Panc1 (cell line): ENCODE results near the gene CCNJL. TPM values are rescaled to one million over a fixed set of nuclear protein-coding genes. Genes with fewer than 3 reads are reported as not detected.
A peak's percentile ranks its signal among the peaks of the same experiment; 100 is the strongest.

Source experiments
- ATAC-seq: fragments of 200-7000 bp; cut with Tn5 transposase; 2 replicates; pipeline ENCODE4 v1.9.1; 2020; ENCODE audit warnings: mild to moderate bottlenecking, moderate library complexity
- BruUV-seq: library from RNA; stranded (reverse); fragments of 400-500 nt; replicated peaks from 2 replicates; lab custom pipeline; 2021; lab: Mats Ljungman, UMichigan
- CTCF ChIA-PET: fragments of 300-600 bp; sonication (Branson Sonifier 250); formaldehyde crosslinking; loops from one replicate; lab custom pipeline; 2022; ENCODE audit warnings: antibody characterized with exemption; lab: Charles Lee
- POLR2A ChIA-PET: fragments of 300-600 bp; sonication (Branson Sonifier 250); formaldehyde crosslinking; loops from one replicate; lab custom pipeline; 2022; ENCODE audit warnings: antibody characterized with exemption; lab: Charles Lee
- DNase-seq: peaks from one replicate; pipeline ENCODE4 v3.0.0-alpha.2; 2010; ENCODE audit warnings: low read depth, low spot score
- H3K27ac ChIP-seq: 2 replicates; pipeline ENCODE4 v1.5.1; 2011; ENCODE audit warnings: mild to moderate bottlenecking, low read length, inconsistent platforms
- H3K27me3 ChIP-seq: fragments of 200-500 bp; sonication (Bioruptor generic); 2 replicates; pipeline ENCODE4 v1.6.0; 2014; ENCODE audit warnings: low read length, inconsistent platforms; ENCODE audit not compliant: control insufficient read depth, insufficient read depth
- H3K36me3 ChIP-seq: fragments of 200-500 bp; sonication (Bioruptor generic); 2 replicates; pipeline ENCODE4 v1.5.1; 2014; ENCODE audit warnings: inconsistent platforms, mild to moderate bottlenecking, low read length, moderate library complexity; ENCODE audit not compliant: control insufficient read depth, insufficient read depth
- H3K4me1 ChIP-seq: 2 replicates; pipeline ENCODE4 v1.5.1; 2011; ENCODE audit warnings: inconsistent platforms, mild to moderate bottlenecking, low read length, moderate library complexity; ENCODE audit not compliant: control insufficient read depth, insufficient read depth
- H3K4me3 ChIP-seq, 2 experiments: 2 replicates each; pipeline ENCODE4 v1.5.1; 2011 to 2012; ENCODE audit warnings: low read depth in 2 of 2, low read length in 2 of 2, mild to moderate bottlenecking in 2 of 2, inconsistent platforms in 1 of 2, moderate library complexity in 1 of 2
- H3K9me3 ChIP-seq: fragments of 200-500 bp; sonication (Bioruptor generic); 2 replicates; pipeline ENCODE4 v1.5.1; 2014; ENCODE audit warnings: low read depth, mild to moderate bottlenecking, inconsistent platforms, low read length, moderate library complexity; ENCODE audit not compliant: control insufficient read depth, insufficient read depth
- CTCF ChIP-seq: fragments of 450-650 bp; IDR thresholded peaks from 2 replicates; pipeline ENCODE4 v1.5.1; 2017; ENCODE audit warnings: mild to moderate bottlenecking
- POLR2AphosphoS5 ChIP-seq: IDR thresholded peaks from 2 replicates; pipeline ENCODE4 v1.6.1; 2012; ENCODE audit warnings: mild to moderate bottlenecking, low read depth, low read length, moderate library complexity
- REST ChIP-seq, 2 experiments: IDR thresholded peaks; 2 replicates each; pipeline ENCODE4 v1.6.1; 2011 to 2012; ENCODE audit warnings: low read depth in 2 of 2, control low read depth in 1 of 2, low read length in 1 of 2, mild to moderate bottlenecking in 1 of 2, moderate library complexity in 1 of 2; ENCODE audit not compliant: insufficient read depth in 1 of 2
- SIN3A ChIP-seq: IDR thresholded peaks from 2 replicates; pipeline ENCODE4 v1.6.1; 2012; ENCODE audit warnings: low read depth, mild to moderate bottlenecking, low read length, moderate library complexity, borderline replicate concordance; ENCODE audit not compliant: insufficient read depth
- TCF7L2 ChIP-seq: IDR thresholded peaks from 2 replicates; pipeline ENCODE4 v1.6.1; 2011; ENCODE audit warnings: mild to moderate bottlenecking, low read depth, low read length, inconsistent platforms
- in situ Hi-C: cut with HindIII; loops from 2 replicates; pipeline ENCODE4 v1.10.0; 2016; ENCODE audit warnings: low sequenced_read_pairs, low pct_unique_long_range_greater_than_20kb
- intact Hi-C: fragments of 100-400 bp; cut with micrococcal nuclease; formaldehyde crosslinking; loops from one replicate; pipeline ENCODE4 v1.10.0; 2022; ENCODE audit not compliant: unreplicated experiment
- total RNA-seq: library from RNA; stranded (reverse); gene quantifications from one replicate; pipeline ENCODE4 v1.2.1, GENCODE V29; 2021; ENCODE audit not compliant: unreplicated experiment

The CCNJL gene
- total RNA-seq, 1 experiment from 2014 or later: 35.0 TPM

DNA sequence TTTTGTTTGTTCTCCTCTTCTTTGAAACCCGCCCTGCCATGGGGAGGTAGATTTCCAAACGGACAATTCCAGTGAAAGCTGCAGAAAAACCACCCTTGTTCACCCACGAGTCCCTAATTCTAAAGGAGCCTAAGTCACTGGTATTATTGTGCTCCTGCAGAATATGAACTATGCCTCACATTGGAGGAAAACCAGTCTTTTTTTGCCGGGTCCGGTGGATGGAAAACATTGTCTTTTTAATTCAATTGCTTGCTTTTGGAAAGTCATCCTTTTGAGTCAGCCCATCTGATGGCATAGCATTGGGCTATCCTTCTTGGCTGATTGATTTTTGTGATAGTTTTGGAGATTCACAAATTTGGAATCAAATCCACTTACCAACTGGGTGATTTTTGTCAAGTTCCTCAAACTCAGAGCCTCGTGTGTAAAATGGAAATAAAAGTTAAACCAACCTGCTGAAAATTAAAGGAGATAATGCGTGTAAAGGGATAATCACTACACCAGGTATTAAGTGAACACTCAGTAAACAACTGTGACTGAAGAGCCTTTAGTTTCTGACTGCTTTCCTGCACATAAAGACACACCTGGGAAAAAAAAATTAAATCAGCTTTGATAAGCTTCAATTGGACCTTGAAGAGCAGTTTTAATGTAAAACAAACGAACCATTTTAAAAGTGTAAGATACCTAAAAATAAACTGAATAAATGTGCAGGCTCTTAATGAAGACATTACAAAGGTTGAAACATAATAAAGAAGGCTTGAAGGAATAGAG is 780 bp upstream of the CCNJL start:
- no peaks in the 10 kb centered on the region for H3K9me3 ChIP-seq
- H3K4me1 ChIP-seq: peaks cover 53% of the 10 kb centered on the region
- intact Hi-C loops (no loop called here), in situ Hi-C loops (loop anchor here (10.0 kb wide), 1 partner anchor 88 kb away; the partner anchor contains the start of gene FABP6)
- H3K27ac ChIP-seq: peak overlapping the region; percentile 98
- TF ChIP-seq POLR2AphosphoS5 (no peak), SIN3A (no peak), CTCF (no peak), REST (IDR thresholded peaks at IDR 0.05; ENCODE audit: insufficient read depth in 1 of 2, low read depth in 2 of 2, low read length in 1 of 2) (no peak), TCF7L2 (no peak; the same call in 1 of the 2 replicates)
- DNase-seq (no peak), ATAC-seq (no peak)
- BruUV-seq: TSS peak; percentile 97
- no peaks in the 10 kb centered on the region for H3K27me3 ChIP-seq
- ChIA-PET POLR2A (interaction anchor here (0.6 kb wide), 1 partner anchor 28 kb away, joined by 3 read pairs; no protein-coding TSS in a partner anchor), CTCF (interaction anchor here (0.7 to 1.1 kb wide), 2 partner anchors 114 to 163 kb away, joined by 3 read pairs; no protein-coding TSS in a partner anchor)
- peak overlapping the region; percentile 79 to 86 for H3K4me3 ChIP-seq
- no peaks in the 10 kb centered on the region for H3K36me3 ChIP-seq

DNA sequence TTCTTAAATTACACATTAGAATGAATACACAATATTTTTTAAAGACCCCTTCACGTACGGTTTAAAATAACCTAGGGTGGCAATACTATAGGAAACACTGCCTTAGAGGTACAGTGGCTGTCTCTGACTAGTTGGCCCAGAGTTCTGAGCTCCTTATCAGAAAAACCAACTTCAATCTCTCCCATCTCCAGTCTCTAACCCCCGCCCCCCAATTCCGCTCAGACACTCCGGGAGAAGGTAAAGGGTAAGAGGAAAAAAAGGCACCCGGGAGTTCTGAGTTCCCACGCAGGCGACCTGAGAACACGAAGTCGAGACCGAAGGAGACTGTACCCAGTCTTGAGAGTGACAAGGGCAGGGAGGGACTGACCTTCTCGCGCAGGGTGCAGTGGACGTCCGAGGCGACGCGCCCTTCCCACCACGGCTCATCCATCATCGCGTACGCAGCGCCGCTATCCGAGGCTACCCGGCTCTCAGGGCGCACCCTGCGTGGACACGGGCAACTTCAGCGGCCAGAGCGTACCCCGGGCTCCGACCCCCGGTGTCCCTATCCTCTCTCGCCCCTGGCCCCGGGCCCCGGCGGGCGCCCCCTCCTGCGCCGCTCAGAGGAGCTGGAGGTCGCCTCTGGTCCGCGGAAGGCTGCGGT is 752 bp downstream of the CCNJL start:
- Histone ChIP-seq H3K9me3 (no peaks in the 10 kb centered on the region), H3K4me1 (peaks cover 44% of the 10 kb centered on the region), H3K27me3 (no peaks in the 10 kb centered on the region), H3K4me3 (peak overlapping the region; percentile 79 to 86), H3K27ac (peak overlapping the region; percentile 80), H3K36me3 (no peaks in the 10 kb centered on the region)
- POLR2A ChIA-PET: no interaction called here
- in situ Hi-C loops (loop anchor here (10.0 kb wide), 1 partner anchor 87 kb away; the partner anchor contains the start of gene FABP6), intact Hi-C loops (no loop called here)
- no TSS peak for BruUV-seq
- peak; percentile 71 for ATAC-seq
- TF ChIP-seq SIN3A (no peak), CTCF (no peak), REST (IDR thresholded peaks at IDR 0.05; ENCODE audit: insufficient read depth in 1 of 2, low read depth in 2 of 2, low read length in 1 of 2) (no peak), TCF7L2 (no peak), POLR2AphosphoS5 (no peak)
- no peak for DNase-seq
- CTCF ChIA-PET: interaction anchor here (1.1 kb wide), 1 partner anchor 112 kb away, joined by 3 read pairs; no protein-coding TSS in a partner anchor
